ENCODE measurements around the gene ARSB. TPM values are rescaled to one million over a fixed set of nuclear protein-coding genes. Genes with fewer than 3 reads are reported as not detected.

The ARSB gene
- total RNA-seq, 2 donors from 2014 or later = 5.0 to 8.2 TPM

- Mint-ChIP-seq H3K9me3 (peaks cover 0 to 12% of the 10 kb centered on the region in 2 donors), H3K36me3 (peaks cover 0 to 6% of the 10 kb centered on the region in 2 donors), H3K27ac (no peak overlapping the region)
- DNase-seq (ENCODE audit: low spot score in 2 of 2) (no peak), ATAC-seq (no peak)
Observed at GRCh38 chr5:78843436-78843835, 141.7 kb downstream of the ARSB start.

DNA sequence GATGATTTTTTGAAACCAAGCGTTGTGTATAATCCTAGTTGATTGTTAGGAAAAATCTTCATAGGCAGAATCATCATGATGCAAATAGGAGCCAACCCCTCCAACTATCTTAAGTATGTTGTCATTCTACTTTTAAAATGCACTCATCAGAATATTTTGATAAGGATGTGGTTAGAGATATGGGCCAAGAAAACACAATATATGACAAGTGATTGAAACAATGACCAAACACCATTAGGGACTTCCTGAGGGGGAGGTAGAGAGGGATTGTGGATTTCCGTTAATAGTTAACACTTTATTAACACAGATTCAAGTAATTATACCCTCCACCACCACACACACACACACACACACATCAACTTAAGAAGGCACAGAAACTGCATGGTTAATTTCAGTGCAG lies 143.3 kb downstream of the ARSB start:
- H3K9me3 Mint-ChIP-seq = peaks cover 0 to 5% of the 10 kb centered on the region in 2 donors
- DNase-seq (ENCODE audit: low spot score in 2 of 2) (no peak), ATAC-seq (no peak)
- H3K36me3 Mint-ChIP-seq = peaks cover 0 to 6% of the 10 kb centered on the region in 2 donors
- H3K27ac Mint-ChIP-seq = no peak overlapping the region

DNA sequence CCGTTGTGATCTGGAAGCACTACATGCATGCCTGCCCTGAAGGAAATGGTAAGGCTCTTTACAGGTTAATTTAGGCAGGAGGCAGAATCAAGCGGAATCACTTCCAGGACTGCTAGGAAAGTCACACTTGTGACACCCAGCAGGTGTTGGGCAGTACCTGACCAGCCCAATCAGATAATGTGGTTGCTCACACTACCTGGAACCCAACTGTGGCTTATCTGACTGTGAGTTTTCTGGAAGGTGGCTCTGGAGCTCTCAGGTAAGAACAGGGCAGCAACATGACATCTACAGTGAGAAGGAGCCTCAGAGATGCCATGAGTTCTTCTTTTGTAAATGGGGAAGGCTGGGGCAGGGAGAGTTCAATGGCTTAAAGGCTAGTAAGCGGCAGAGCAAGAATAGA lies 146.4 kb downstream of the ARSB start:
- no peaks in the 10 kb centered on the region for H3K9me3 Mint-ChIP-seq
- no peak for DNase-seq (ENCODE audit: low spot score in 2 of 2)
- H3K27ac Mint-ChIP-seq = no peak overlapping the region
- H3K36me3 Mint-ChIP-seq = peaks cover 0 to 6% of the 10 kb centered on the region in 2 donors
- ATAC-seq = no peak

DNA sequence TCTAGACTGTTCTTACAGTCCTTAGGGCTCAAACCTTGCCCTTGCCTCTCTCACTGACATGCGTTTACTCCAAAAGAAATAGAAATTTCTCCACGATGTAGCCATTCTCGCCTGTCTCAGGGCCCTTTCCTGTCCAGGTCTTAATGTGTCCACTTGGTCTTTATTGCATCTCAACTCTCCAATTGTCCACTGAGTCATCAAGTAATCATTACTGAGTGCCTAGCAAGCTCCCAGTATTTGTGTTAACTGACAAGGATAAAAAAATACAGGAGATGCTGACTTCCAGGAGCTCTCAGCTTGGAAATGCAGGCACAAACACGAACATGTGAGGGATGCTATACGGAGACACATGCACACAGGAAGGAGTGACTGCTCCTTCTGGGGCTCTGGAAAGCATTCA lies 147.3 kb downstream of the ARSB start:
- H3K9me3 Mint-ChIP-seq = no peaks in the 10 kb centered on the region

GRCh38 chr5:78835176-78835575 lies 149.9 kb downstream of the ARSB start:
- ATAC-seq (no peak), DNase-seq (ENCODE audit: low spot score in 2 of 2) (no peak)
- Mint-ChIP-seq H3K27ac (no peak overlapping the region), H3K9me3 (no peaks in the 10 kb centered on the region), H3K36me3 (peaks cover 0 to 6% of the 10 kb centered on the region in 2 donors)

More for the DNA sequence above, 147.3 kb downstream of the ARSB start:
- ATAC-seq (no peak), DNase-seq (ENCODE audit: low spot score in 2 of 2) (no peak)
- no peak overlapping the region for H3K27ac Mint-ChIP-seq
- H3K36me3 Mint-ChIP-seq = peaks cover 0 to 6% of the 10 kb centered on the region in 2 donors

DNA sequence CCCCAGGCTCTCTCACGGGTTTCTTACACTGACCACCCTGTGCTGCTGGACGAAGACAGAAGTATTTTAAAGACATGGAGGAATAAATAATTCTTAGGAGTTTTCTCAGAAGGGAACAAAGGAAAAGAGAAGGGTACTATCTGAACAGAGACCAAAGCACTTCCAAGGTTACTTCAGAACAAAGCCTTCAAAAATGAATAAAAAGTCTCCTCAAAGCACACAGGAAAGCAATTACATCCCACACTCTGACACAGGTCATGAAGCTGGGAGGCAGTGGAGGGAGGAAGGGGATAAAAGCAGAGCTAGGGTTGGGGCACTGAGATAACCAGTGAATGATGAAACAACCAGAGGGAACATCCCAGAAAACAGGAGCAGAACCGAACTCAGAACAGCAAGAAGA lies 151.8 kb downstream of the ARSB start:
- Mint-ChIP-seq H3K27ac (no peak overlapping the region), H3K9me3 (no peaks in the 10 kb centered on the region), H3K36me3 (no peaks in the 10 kb centered on the region)
- ATAC-seq (no peak), DNase-seq (ENCODE audit: low spot score in 2 of 2) (no peak)

GRCh38 chr5:78830528-78831046 lies 154.5 kb downstream of the ARSB start:
- Mint-ChIP-seq H3K36me3 (no peaks in the 10 kb centered on the region), H3K27ac (no peak overlapping the region), H3K9me3 (no peaks in the 10 kb centered on the region)
- ATAC-seq = no peak
- no peak for DNase-seq (ENCODE audit: low spot score in 2 of 2)

GRCh38 chr5:78829811-78830527 lies 155.1 kb downstream of the ARSB start:
- no peak overlapping the region for H3K27ac Mint-ChIP-seq
- no peaks in the 10 kb centered on the region for H3K9me3 Mint-ChIP-seq
- no peak for ATAC-seq
- no peaks in the 10 kb centered on the region for H3K36me3 Mint-ChIP-seq
- no peak for DNase-seq (ENCODE audit: low spot score in 2 of 2)

DNA sequence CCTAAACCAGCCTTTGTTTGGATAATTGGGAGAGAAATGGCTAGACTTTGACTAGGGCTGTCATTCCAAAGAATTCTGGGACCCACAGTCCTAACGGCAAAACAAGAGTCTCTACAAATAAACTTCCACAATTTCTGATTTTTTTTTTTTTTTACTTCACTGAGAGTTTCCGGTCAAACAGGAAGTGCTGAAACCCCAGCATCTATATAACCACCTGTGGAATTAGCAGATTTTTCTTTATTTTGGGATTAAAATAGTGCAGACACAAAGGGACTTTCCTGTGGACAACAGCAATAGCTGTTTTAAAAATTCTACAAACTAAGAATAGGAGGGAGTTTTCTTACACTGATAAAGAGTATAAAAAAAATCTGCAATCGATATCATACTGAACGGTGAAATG lies 157.4 kb downstream of the ARSB start:
- Mint-ChIP-seq H3K36me3 (no peaks in the 10 kb centered on the region), H3K27ac (no peak overlapping the region), H3K9me3 (no peaks in the 10 kb centered on the region)
- no peak for DNase-seq (ENCODE audit: low spot score in 2 of 2)
- no peak for ATAC-seq

DNA sequence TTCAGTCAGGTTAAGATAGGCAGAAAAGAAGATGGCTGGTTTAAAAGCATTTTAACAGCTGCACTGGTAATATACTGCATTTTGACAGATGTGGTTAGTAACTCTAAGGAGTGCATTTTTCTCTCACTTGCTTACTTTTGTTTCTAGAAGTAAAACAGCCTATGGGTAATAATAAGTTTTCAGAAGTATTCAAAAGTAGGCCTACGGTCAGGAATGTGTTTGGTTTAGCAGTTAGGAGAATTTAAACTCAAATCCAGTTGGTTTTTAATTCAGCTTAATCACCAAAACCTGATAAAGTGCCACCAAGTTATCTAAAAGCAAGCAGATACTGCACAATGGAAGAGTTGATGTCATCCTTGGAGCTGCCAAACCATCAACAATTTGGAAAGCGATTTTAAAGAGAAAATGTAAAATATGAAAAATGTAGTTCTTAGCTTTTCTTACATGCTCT lies 160.3 kb downstream of the ARSB start:
- no peak overlapping the region for H3K27ac Mint-ChIP-seq
- DNase-seq (ENCODE audit: low spot score in 2 of 2) (no peak), ATAC-seq (no peak)
- H3K36me3 Mint-ChIP-seq = no peaks in the 10 kb centered on the region
- no peaks in the 10 kb centered on the region for H3K9me3 Mint-ChIP-seq

GRCh38 chr5:78823196-78823595 lies 161.9 kb downstream of the ARSB start:
- Mint-ChIP-seq H3K36me3 (no peaks in the 10 kb centered on the region), H3K27ac (no peak overlapping the region), H3K9me3 (no peaks in the 10 kb centered on the region)
- DNase-seq (ENCODE audit: low spot score in 2 of 2) = no peak
- ATAC-seq = no peak

DNA sequence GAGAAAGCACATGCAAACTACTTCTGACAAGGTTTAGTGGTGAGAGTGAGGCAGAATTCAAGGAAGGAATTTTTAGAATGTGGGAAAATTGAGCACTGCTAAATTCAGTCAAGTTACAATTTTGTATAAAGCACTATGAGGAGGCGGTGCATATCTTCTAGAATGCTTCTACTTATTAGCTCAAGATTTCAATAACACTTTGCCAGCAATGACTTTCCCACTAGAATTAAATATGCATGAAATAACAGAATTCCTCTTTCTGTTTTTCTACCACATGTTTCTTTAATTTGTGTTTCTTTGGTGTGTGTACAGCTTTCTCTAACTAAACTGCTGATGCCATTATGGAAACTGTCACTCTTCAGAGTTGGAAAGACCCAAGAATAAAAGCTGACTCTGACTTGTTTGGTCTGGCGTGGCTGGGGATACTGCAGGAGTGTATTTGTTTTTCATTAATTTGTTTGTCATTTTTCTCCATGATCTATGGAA lies 163.5 kb downstream of the ARSB start:
- H3K36me3 Mint-ChIP-seq = no peaks in the 10 kb centered on the region
- no peak for ATAC-seq
- no peak for DNase-seq (ENCODE audit: low spot score in 2 of 2)
- no peaks in the 10 kb centered on the region for H3K9me3 Mint-ChIP-seq
- no peak overlapping the region for H3K27ac Mint-ChIP-seq

GRCh38 chr5:78819707-78820106 lies 165.4 kb downstream of the ARSB start:
- H3K36me3 Mint-ChIP-seq = no peaks in the 10 kb centered on the region
- DNase-seq (ENCODE audit: low spot score in 2 of 2) (no peak), ATAC-seq (no peak)
- H3K9me3 Mint-ChIP-seq = no peaks in the 10 kb centered on the region
- H3K27ac Mint-ChIP-seq = no peak overlapping the region

GRCh38 chr5:78819166-78819565 lies 165.9 kb downstream of the ARSB start:
- ATAC-seq = no peak
- Mint-ChIP-seq H3K36me3 (no peaks in the 10 kb centered on the region), H3K9me3 (no peaks in the 10 kb centered on the region), H3K27ac (no peak overlapping the region)
- no peak for DNase-seq (ENCODE audit: low spot score in 2 of 2)

- DNase-seq (ENCODE audit: low spot score in 2 of 2) (no peak), ATAC-seq (no peak)
- no peaks in the 10 kb centered on the region for H3K9me3 Mint-ChIP-seq
- H3K36me3 Mint-ChIP-seq = no peaks in the 10 kb centered on the region
- no peak overlapping the region for H3K27ac Mint-ChIP-seq
Observed at GRCh38 chr5:78816143-78816765, 168.9 kb downstream of the ARSB start.

- no peak for DNase-seq (ENCODE audit: low spot score in 2 of 2)
- no peaks in the 10 kb centered on the region for H3K36me3 Mint-ChIP-seq
- ATAC-seq = no peak
- H3K9me3 Mint-ChIP-seq = no peaks in the 10 kb centered on the region
- H3K27ac Mint-ChIP-seq = no peak overlapping the region
Observed at GRCh38 chr5:78813906-78814530, 171.1 kb downstream of the ARSB start.

GRCh38 chr5:78813286-78813685 lies 171.8 kb downstream of the ARSB start:
- ATAC-seq (no peak), DNase-seq (ENCODE audit: low spot score in 2 of 2) (no peak)
- Mint-ChIP-seq H3K9me3 (no peaks in the 10 kb centered on the region), H3K27ac (no peak overlapping the region), H3K36me3 (no peaks in the 10 kb centered on the region)
